CD14-positive monocyte (primary cell): ENCODE data around the gene MORC2. TPM values are rescaled to one million over a fixed set of nuclear protein-coding genes. Genes with fewer than 3 reads are reported as not detected.

Experiments used
- DNase-seq, 3 donors: peaks; one replicate each; pipeline ENCODE4 v3.0.0-alpha.2; 2011 to 2022
- H2AFZ ChIP-seq: 2 replicates; pipeline ENCODE4 v1.6.0; 2012; ENCODE audit warnings: mild to moderate bottlenecking, low read depth, low read length, inconsistent platforms; ENCODE audit not compliant: insufficient read depth, poor library complexity, severe bottlenecking
- H3K27ac ChIP-seq, 2 donors: 1 replicate in 1 of 2; 2 replicates in 1 of 2; pipeline ENCODE4 v1.5.1; 2012 to 2013; ENCODE audit warnings: low read length in 2 of 2, control low read depth in 1 of 2, inconsistent platforms in 1 of 2, low read depth in 1 of 2, mild to moderate bottlenecking in 1 of 2
- H3K27me3 ChIP-seq, 2 donors: one replicate each; pipeline versions ENCODE4 v1.6.0 to v1.6.1; 2011 to 2013; ENCODE audit warnings: low read length in 2 of 2; ENCODE audit not compliant: control insufficient read depth in 2 of 2, insufficient read depth in 2 of 2
- H3K36me3 ChIP-seq, 2 donors: replicated peaks in 1 of 2; 1 replicate in 1 of 2; 2 replicates in 1 of 2; pipeline versions ENCODE4 v1.5.1 to v1.6.1; 2012 to 2013; ENCODE audit warnings: low read length in 2 of 2, control low read depth in 1 of 2, inconsistent platforms in 1 of 2, mild to moderate bottlenecking in 1 of 2; ENCODE audit not compliant: insufficient read depth in 2 of 2, control insufficient read depth in 1 of 2
- H3K4me1 ChIP-seq, 2 donors: 1 replicate in 1 of 2; 2 replicates in 1 of 2; pipeline versions ENCODE4 v1.5.1 to v1.6.1; 2012 to 2013; ENCODE audit warnings: low read length in 2 of 2, control low read depth in 1 of 2, inconsistent platforms in 1 of 2, mild to moderate bottlenecking in 1 of 2, moderate library complexity in 1 of 2; ENCODE audit not compliant: insufficient read depth in 2 of 2, control insufficient read depth in 1 of 2
- H3K4me2 ChIP-seq: replicated peaks from 2 replicates; pipeline ENCODE3; 2012; ENCODE audit warnings: low read length, moderate library complexity, mild to moderate bottlenecking; ENCODE audit not compliant: poor library complexity, severe bottlenecking; ENCODE audit errors: extremely low read depth
- H3K4me3 ChIP-seq, 3 experiments: fragments of 200-600 bp in 1 of 3; sonication (generic) in 1 of 3; replicated peaks in 1 of 3; 1 replicate in 2 of 3; 2 replicates in 1 of 3; pipeline ENCODE4 v1.5.1; 2011 to 2013; ENCODE audit warnings: low read length in 3 of 3, mild to moderate bottlenecking in 3 of 3, control low read depth in 2 of 3, low read depth in 2 of 3, inconsistent platforms in 1 of 3, moderate library complexity in 1 of 3
- H3K79me2 ChIP-seq: 2 replicates; pipeline ENCODE4 v1.6.0; 2012; ENCODE audit warnings: mild to moderate bottlenecking, control low read depth, inconsistent platforms, low read length, moderate library complexity; ENCODE audit not compliant: insufficient read depth
- H3K9ac ChIP-seq: 2 replicates; pipeline ENCODE4 v1.6.0; 2017; ENCODE audit warnings: low read length, mild to moderate bottlenecking; ENCODE audit not compliant: insufficient read depth, poor library complexity, severe bottlenecking
- H3K9me3 ChIP-seq, 2 donors: replicated peaks in 1 of 2; 1 replicate in 1 of 2; 2 replicates in 1 of 2; pipeline versions ENCODE4 v1.5.1 to v1.6.1; 2012 to 2013; ENCODE audit warnings: low read length in 2 of 2, control low read depth in 1 of 2; ENCODE audit not compliant: control insufficient read depth in 1 of 2, insufficient read depth in 1 of 2
- H4K20me1 ChIP-seq: 2 replicates; pipeline ENCODE4 v1.6.0; 2012; ENCODE audit warnings: mild to moderate bottlenecking, low read length, control low read depth, moderate library complexity; ENCODE audit not compliant: insufficient read depth
- H3K27ac Mint-ChIP-seq, 7 donors: one replicate each; pipeline ENCODE4 v1.8.0; 2020; ENCODE audit warnings: mild to moderate bottlenecking in 7 of 7, mixed read lengths in 7 of 7, moderate library complexity in 6 of 7, inconsistent platforms in 2 of 7
- H3K27me3 Mint-ChIP-seq, 3 donors: one replicate each; pipeline ENCODE4 v1.8.0; 2021 to 2022; ENCODE audit warnings: low read depth in 3 of 3, mild to moderate bottlenecking in 3 of 3, mixed read lengths in 3 of 3, moderate library complexity in 3 of 3, inconsistent platforms in 1 of 3
- H3K36me3 Mint-ChIP-seq, 2 donors: one replicate each; pipeline ENCODE4 v1.8.0; 2020; ENCODE audit warnings: mixed read lengths in 2 of 2, inconsistent platforms in 1 of 2, mild to moderate bottlenecking in 1 of 2
- H3K4me1 Mint-ChIP-seq: one replicate; pipeline ENCODE4 v1.8.0; 2020; ENCODE audit warnings: mild to moderate bottlenecking, mixed read lengths
- H3K4me3 Mint-ChIP-seq, 2 donors: one replicate each; pipeline ENCODE4 v1.8.0; 2020; ENCODE audit warnings: mild to moderate bottlenecking in 2 of 2, mixed read lengths in 2 of 2, moderate library complexity in 1 of 2
- H3K9me3 Mint-ChIP-seq, 7 donors: one replicate each; pipeline ENCODE4 v1.8.0; 2020 to 2022; ENCODE audit warnings: mixed read lengths in 7 of 7, mild to moderate bottlenecking in 6 of 7, moderate library complexity in 6 of 7, inconsistent platforms in 2 of 7
- CTCF ChIP-seq: fragments of 200-600 bp; IDR thresholded peaks from one replicate; pipeline ENCODE4 v1.8.0; 2022; ENCODE audit warnings: antibody characterized with exemption, mild to moderate bottlenecking
- WGBS: methylation state at CpG from one replicate; pipeline ENCODE4 v1.1.5; 2013; ENCODE audit warnings: missing lambda C conversion rate; ENCODE audit not compliant: insufficient coverage; 5-methylcytosine and 5-hydroxymethylcytosine counted together
- intact Hi-C, 2 donors: fragments of 100-400 bp; cut with micrococcal nuclease; formaldehyde crosslinking; loops; one replicate each; pipeline versions ENCODE4 v1.15.0 to v1.15.1; 2023
- polyA plus RNA-seq, 3 donors: library from polyadenylated mRNA; depleted of rRNA in 1 of 3; unstranded in 2 of 3; stranded (reverse) in 1 of 3; fragments of 300-500 nt in 2 of 3; fragments of >200 nt in 1 of 3; fragmentation: Illumina TruSeq in 2 of 3; gene quantifications; 1 replicate in 2 of 3; 2 replicates in 1 of 3; pipeline ENCODE4 v1.2.3, GENCODE V29; 2012 to 2021

The MORC2 gene
- polyA plus RNA-seq, 3 donors: 2.1 to 6.0 (median 2.4) TPM

GRCh38 chr22:30979932-30980331 is 11.4 kb upstream of the MORC2 start:
- Histone ChIP-seq H3K36me3 (peaks cover 0 to 9% of the 10 kb centered on the region in 2 donors), H3K4me3 (no peak overlapping the region), H4K20me1 (peaks cover 25% of the 10 kb centered on the region), H3K9ac (no peak overlapping the region), H3K27ac (no peak overlapping the region), H3K4me2 (no peak overlapping the region), H2AFZ (no peak overlapping the region), H3K9me3 (peaks cover 34 to 50% of the 10 kb centered on the region in 2 donors), H3K79me2 (peaks cover 37% of the 10 kb centered on the region), H3K4me1 (peaks cover 3 to 5% of the 10 kb centered on the region in 2 donors), H3K27me3 (no peaks in the 10 kb centered on the region)
- Mint-ChIP-seq H3K4me1 (peaks cover 9% of the 10 kb centered on the region), H3K27me3 (peaks cover 0 to 2% (median 0%) of the 10 kb centered on the region in 3 donors), H3K27ac (peak overlapping the region in 1 of 7 donors; percentile 24), H3K36me3 (peaks cover 6 to 17% of the 10 kb centered on the region in 2 donors), H3K9me3 (peaks cover 26 to 78% (median 53%) of the 10 kb centered on the region in 7 donors), H3K4me3 (no peak overlapping the region)
- no peak for DNase-seq
- intact Hi-C loops: loop anchor here in 1 of 2 donors (10.0 kb wide), 1 partner anchor 1495 kb away; the partner anchor contains the start of gene FBXO7
- WGBS: no CpG with 5 or more reads among the region's 3 CpGs
- TF ChIP-seq CTCF: no peak

GRCh38 chr22:30978304-30978962 is 9.9 kb upstream of the MORC2 start:
- no peak for TF ChIP-seq CTCF
- Mint-ChIP-seq H3K4me1 (peaks cover 9% of the 10 kb centered on the region), H3K27ac (no peak overlapping the region), H3K27me3 (peaks cover 0 to 2% (median 0%) of the 10 kb centered on the region in 3 donors), H3K36me3 (peaks cover 18 to 29% of the 10 kb centered on the region in 2 donors), H3K4me3 (no peak overlapping the region), H3K9me3 (peaks cover 26 to 78% (median 62%) of the 10 kb centered on the region in 7 donors)
- intact Hi-C loops: loop anchor here in 1 of 2 donors (10.0 kb wide), 1 partner anchor 1496 kb away; the partner anchor contains the start of gene FBXO7
- no peaks in the 10 kb centered on the region for H3K27me3 ChIP-seq
- no peak overlapping the region for H3K27ac ChIP-seq
- H3K4me2 ChIP-seq: no peak overlapping the region
- peaks cover 38% of the 10 kb centered on the region for H4K20me1 ChIP-seq
- no peak overlapping the region for H3K4me3 ChIP-seq
- WGBS: 0% methylated on average over 1 of the region's 3 CpGs
- H3K9me3 ChIP-seq: peaks cover 36 to 65% of the 10 kb centered on the region in 2 donors
- H3K36me3 ChIP-seq: peaks cover 3 to 24% of the 10 kb centered on the region in 2 donors
- H3K79me2 ChIP-seq: peaks cover 52% of the 10 kb centered on the region
- H2AFZ ChIP-seq: no peak overlapping the region
- peaks cover 3 to 5% of the 10 kb centered on the region in 2 donors for H3K4me1 ChIP-seq
- no peak for DNase-seq
- H3K9ac ChIP-seq: no peak overlapping the region
